Measurements from ENCODE around the gene GSTO2. TPM values are rescaled to one million over a fixed set of nuclear protein-coding genes. Genes with fewer than 3 reads are reported as not detected.

The GSTO2 gene
- total and polyA plus RNA-seq, 2 experiments from 2014 or later, result 30.7 to 49.8 TPM

DNA sequence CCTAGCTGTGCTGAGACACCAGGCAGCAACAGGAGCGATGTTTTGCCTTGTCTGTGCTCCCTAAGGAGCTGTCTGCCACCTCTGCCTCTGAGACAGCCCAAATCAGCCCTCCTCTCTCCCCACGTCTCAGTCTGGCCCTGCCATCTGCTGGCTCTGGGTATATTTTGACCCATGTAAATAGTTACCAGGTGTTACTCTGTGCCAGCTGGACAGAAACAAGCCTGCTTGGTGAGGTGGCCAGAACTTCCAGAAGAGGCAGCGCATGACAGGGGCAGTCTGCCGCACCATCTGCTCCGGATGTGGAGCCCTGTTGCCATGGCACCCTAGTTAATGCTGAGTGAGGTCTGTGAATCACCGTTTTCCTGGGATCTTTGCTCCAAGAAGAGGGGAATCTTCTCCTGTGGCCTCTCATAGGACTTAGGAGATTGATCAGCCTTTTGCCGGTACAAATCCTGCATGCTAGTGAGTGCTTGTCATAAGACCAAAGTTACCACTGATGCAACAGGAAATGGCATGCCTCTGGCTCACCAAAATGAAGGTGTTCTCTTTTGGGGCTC, 31.8 kb downstream of the GSTO2 start (continued):
- TF ChIP-seq ZNF462 (CRISPR knock-in tag; IDR thresholded peaks at IDR 0.05), result no peak
- no peak for TF ChIP-seq ZNF114 (CRISPR knock-in tag; IDR thresholded peaks at IDR 0.05)
- TF ChIP-seq ZNF331 (CRISPR knock-in tag; IDR thresholded peaks at IDR 0.05; ENCODE audit: low read depth), result no peak
- no peak for TF ChIP-seq EZH2phosphoT487 (IDR thresholded peaks at IDR 0.05; ENCODE audit: unreplicated experiment)

- no peak for DNase-seq (ENCODE audit: low spot score)
- peaks cover 13% of the 10 kb centered on the region for H3K27me3 Mint-ChIP-seq (ENCODE audit: insufficient read depth, low read depth, poor library complexity)
- peaks cover 6% of the 10 kb centered on the region; the same call in 1 of the 2 replicates for H3K9me2 ChIP-seq (ENCODE audit: insufficient read depth)
- H3K4me3 Mint-ChIP-seq, result no peak overlapping the region
- no peaks in the 10 kb centered on the region for H3K4me1 ChIP-seq (ENCODE audit: insufficient read depth)
- no peaks in the 10 kb centered on the region for H4K20me1 ChIP-seq (replicated peaks; ENCODE audit: insufficient read depth)
- H3K36me3 Mint-ChIP-seq (ENCODE audit: low read depth), result peaks cover 47% of the 10 kb centered on the region
- TF ChIP-seq ZNF114 (CRISPR knock-in tag; IDR thresholded peaks at IDR 0.05) (no peak), STAT1 (IDR thresholded peaks at IDR 0.05; ENCODE audit: unreplicated experiment) (no peak), ZNF331 (CRISPR knock-in tag; IDR thresholded peaks at IDR 0.05; ENCODE audit: low read depth) (no peak), POLR2AphosphoS5 (IDR thresholded peaks at IDR 0.05; ENCODE audit: low read depth) (no peak), NANOG (IDR thresholded peaks at IDR 0.05; ENCODE audit: borderline replicate concordance) (no peak)
- TF ChIP-seq, protein P1, sequence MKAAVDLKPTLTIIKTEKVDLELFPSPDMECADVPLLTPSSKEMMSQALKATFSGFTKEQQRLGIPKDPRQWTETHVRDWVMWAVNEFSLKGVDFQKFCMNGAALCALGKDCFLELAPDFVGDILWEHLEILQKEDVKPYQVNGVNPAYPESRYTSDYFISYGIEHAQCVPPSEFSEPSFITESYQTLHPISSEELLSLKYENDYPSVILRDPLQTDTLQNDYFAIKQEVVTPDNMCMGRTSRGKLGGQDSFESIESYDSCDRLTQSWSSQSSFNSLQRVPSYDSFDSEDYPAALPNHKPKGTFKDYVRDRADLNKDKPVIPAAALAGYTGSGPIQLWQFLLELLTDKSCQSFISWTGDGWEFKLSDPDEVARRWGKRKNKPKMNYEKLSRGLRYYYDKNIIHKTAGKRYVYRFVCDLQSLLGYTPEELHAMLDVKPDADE (IDR thresholded peaks at IDR 0.05), result no peak
- H3F3A ChIP-seq (replicated peaks; ENCODE audit: low read depth), result no peaks in the 10 kb centered on the region
- H3K4me1 Mint-ChIP-seq, result peaks cover 16% of the 10 kb centered on the region
- no peak overlapping the region for H3K4me3 ChIP-seq
- no peak for ATAC-seq
- H3K27ac Mint-ChIP-seq, result no peak overlapping the region
- no peak overlapping the region for H3K4me2 ChIP-seq
- H2AFZ ChIP-seq, result no peak overlapping the region
- no peaks in the 10 kb centered on the region for H3K27me3 ChIP-seq (ENCODE audit: insufficient read depth)
- no peak overlapping the region for H3K27ac ChIP-seq (ENCODE audit: low read depth)
- H3K36me3 ChIP-seq (ENCODE audit: insufficient read depth), result peaks cover 6% of the 10 kb centered on the region; the same call in 1 of the 2 replicates
- peaks cover 29% of the 10 kb centered on the region for H3K9me3 Mint-ChIP-seq
- H3K79me2 ChIP-seq (replicated peaks; ENCODE audit: insufficient read depth), result no peaks in the 10 kb centered on the region
These were observed 33.1 kb downstream of the GSTO2 start for GRCh38 chr10:104301907-104302690.
